B cell (primary cell): Measurements from ENCODE around the gene CDK5RAP1. TPM values are rescaled to one million over a fixed set of nuclear protein-coding genes. Genes with fewer than 3 reads are reported as not detected.
A peak's percentile ranks its signal among the peaks of the same experiment; 100 is the strongest.
"Not testable (repeated sequence)": the region's sequence is repeated elsewhere in the genome, so short reads cannot be mapped to it uniquely, and the experiment has no call there.

Experiments used
- ATAC-seq: fragments of 200-7000 bp; cut with Tn5 transposase; one replicate; pipeline ENCODE4 v1.10.0; 2021; ENCODE audit warnings: low read depth, mild to moderate bottlenecking, moderate number of reproducible peaks, moderate library complexity
- CTCF ChIA-PET: fragments of 350-600 bp; sonication (Branson Sonifier 250); formaldehyde crosslinking; loops from one replicate; lab custom pipeline; 2021; ENCODE audit warnings: antibody characterized with exemption, inconsistent platforms; lab: Charles Lee
- POLR2A ChIA-PET: fragments of 350-600 bp; sonication (Branson Sonifier 250); formaldehyde crosslinking; loops from one replicate; lab custom pipeline; 2021; ENCODE audit warnings: antibody characterized with exemption; lab: Charles Lee
- DNase-seq: peaks from one replicate; pipeline ENCODE4 v3.0.0; 2013
- H2AFZ ChIP-seq: 2 replicates; pipeline ENCODE4 v1.6.1; 2012; ENCODE audit warnings: mild to moderate bottlenecking, low read depth, low read length; ENCODE audit not compliant: insufficient read depth, poor library complexity, severe bottlenecking
- H3K27ac ChIP-seq, 2 donors: 1 replicate in 1 of 2; 2 replicates in 1 of 2; pipeline ENCODE4 v1.5.1; 2012 to 2013; ENCODE audit warnings: low read length in 2 of 2, mild to moderate bottlenecking in 2 of 2, moderate library complexity in 1 of 2
- H3K27me3 ChIP-seq, 4 experiments: fragments of 200-600 bp in 1 of 4; sonication (generic) in 1 of 4; replicated peaks in 1 of 4; 1 replicate in 2 of 4; 2 replicates in 2 of 4; pipeline versions ENCODE4 v1.6.1 to v1.7.0; 2013 to 2016; ENCODE audit warnings: low read length in 3 of 4, mild to moderate bottlenecking in 2 of 4, mixed read lengths in 1 of 4, moderate library complexity in 1 of 4; ENCODE audit not compliant: insufficient read depth in 4 of 4, control insufficient read depth in 3 of 4; ENCODE audit errors: control extremely low read depth in 1 of 4
- H3K36me3 ChIP-seq, 2 experiments: replicated peaks in 1 of 2; 1 replicate in 1 of 2; 2 replicates in 1 of 2; pipeline versions ENCODE4 v1.6.1 to v1.7.1; 2013; ENCODE audit warnings: low read length in 1 of 2; ENCODE audit not compliant: insufficient read depth in 2 of 2, control insufficient read depth in 1 of 2; ENCODE audit errors: control extremely low read depth in 1 of 2, extremely low read depth in 1 of 2
- H3K4me1 ChIP-seq, 2 donors: fragments of 200-600 bp in 1 of 2; sonication (generic) in 1 of 2; 1 replicate in 1 of 2; 2 replicates in 1 of 2; pipeline versions ENCODE4 v1.5.1 to v1.6.1; 2013 to 2017; ENCODE audit warnings: low read length in 2 of 2; ENCODE audit not compliant: control insufficient read depth in 2 of 2, insufficient read depth in 2 of 2
- H3K4me2 ChIP-seq: replicated peaks from 2 replicates; pipeline ENCODE3; 2012; ENCODE audit warnings: mild to moderate bottlenecking, low read depth, low read length; ENCODE audit not compliant: poor library complexity, severe bottlenecking
- H3K4me3 ChIP-seq, 5 experiments: fragments of 200-600 bp in 1 of 5; sonication (generic) in 1 of 5; 1 replicate in 3 of 5; 2 replicates in 2 of 5; pipeline versions ENCODE4 v1.5.1 to v1.7.0; 2011 to 2016; ENCODE audit warnings: low read length in 4 of 5, mild to moderate bottlenecking in 4 of 5, low read depth in 2 of 5, control low read depth in 1 of 5, moderate library complexity in 1 of 5; ENCODE audit not compliant: insufficient read depth in 1 of 5; ENCODE audit errors: control extremely low read depth in 1 of 5, extremely low read depth in 1 of 5
- H3K79me2 ChIP-seq: fragments of 200-600 bp; sonication (generic); one replicate; pipeline ENCODE4 v1.6.0; 2016; ENCODE audit warnings: low read length; ENCODE audit not compliant: control insufficient read depth, insufficient read depth
- H3K9ac ChIP-seq: fragments of 200-600 bp; sonication (generic); 2 replicates; pipeline ENCODE4 v1.6.1; 2017; ENCODE audit warnings: mild to moderate bottlenecking, low read length, moderate library complexity
- H3K9me3 ChIP-seq, 3 donors: one replicate each; pipeline versions ENCODE4 v1.6.1 to v1.7.1; 2013; ENCODE audit warnings: low read length in 2 of 3; ENCODE audit not compliant: control insufficient read depth in 2 of 3, insufficient read depth in 1 of 3; ENCODE audit errors: control extremely low read depth in 1 of 3
- H4K20me1 ChIP-seq: 2 replicates; pipeline ENCODE4 v1.6.0; 2012; ENCODE audit warnings: mild to moderate bottlenecking, low read length; ENCODE audit not compliant: insufficient read depth, control insufficient read depth, poor library complexity, severe bottlenecking
- H3K27ac Mint-ChIP-seq: one replicate; pipeline ENCODE4 v1.8.0; 2021; ENCODE audit warnings: mixed read lengths
- H3K27me3 Mint-ChIP-seq: one replicate; pipeline ENCODE4 v1.8.0; 2021; ENCODE audit warnings: mixed read lengths
- H3K4me1 Mint-ChIP-seq: one replicate; pipeline ENCODE4 v1.8.0; 2021; ENCODE audit warnings: mixed read lengths
- H3K4me3 Mint-ChIP-seq: one replicate; pipeline ENCODE4 v1.8.0; 2021; ENCODE audit warnings: mixed read lengths
- H3K9me3 Mint-ChIP-seq: one replicate; pipeline ENCODE4 v1.8.0; 2022; ENCODE audit warnings: mixed read lengths; ENCODE audit not compliant: insufficient read depth
- CTCF ChIP-seq: fragments of 200-600 bp; IDR thresholded peaks from one replicate; pipeline ENCODE4 v1.8.0; 2022; ENCODE audit warnings: antibody characterized with exemption, mild to moderate bottlenecking
- EZH2 ChIP-seq: IDR thresholded peaks from 2 replicates; pipeline ENCODE4 v1.6.1; 2012; ENCODE audit warnings: borderline replicate concordance, low read depth, mild to moderate bottlenecking, moderate library complexity, low read length; ENCODE audit not compliant: insufficient read depth, poor library complexity, severe bottlenecking
- WGBS: methylation state at CpG from one replicate; pipeline ENCODE4 v1.1.5; 2013; ENCODE audit warnings: missing lambda C conversion rate; ENCODE audit not compliant: insufficient coverage; 5-methylcytosine and 5-hydroxymethylcytosine counted together
- intact Hi-C: fragments of 100-400 bp; cut with micrococcal nuclease; formaldehyde crosslinking; loops from one replicate; pipeline ENCODE4 v1.10.0; 2022
- polyA plus RNA-seq: library from polyadenylated mRNA; depleted of rRNA; stranded (reverse); fragments of >200 nt; gene quantifications from 2 replicates; pipeline ENCODE4 v1.2.3, GENCODE V29; 2012
- total RNA-seq, 2 donors: library from RNA; stranded (reverse); fragments of 120-200 nt in 1 of 2; gene quantifications; 1 replicate in 1 of 2; 2 replicates in 1 of 2; pipeline versions ENCODE4 v1.2.3 to v1.2.4, GENCODE V29; 2013 to 2022

The CDK5RAP1 gene
- total and polyA plus RNA-seq, 2 donors (not counting 1 experiment from before 2014, with no cell fraction given) = 50.4 to 60.5 TPM

DNA sequence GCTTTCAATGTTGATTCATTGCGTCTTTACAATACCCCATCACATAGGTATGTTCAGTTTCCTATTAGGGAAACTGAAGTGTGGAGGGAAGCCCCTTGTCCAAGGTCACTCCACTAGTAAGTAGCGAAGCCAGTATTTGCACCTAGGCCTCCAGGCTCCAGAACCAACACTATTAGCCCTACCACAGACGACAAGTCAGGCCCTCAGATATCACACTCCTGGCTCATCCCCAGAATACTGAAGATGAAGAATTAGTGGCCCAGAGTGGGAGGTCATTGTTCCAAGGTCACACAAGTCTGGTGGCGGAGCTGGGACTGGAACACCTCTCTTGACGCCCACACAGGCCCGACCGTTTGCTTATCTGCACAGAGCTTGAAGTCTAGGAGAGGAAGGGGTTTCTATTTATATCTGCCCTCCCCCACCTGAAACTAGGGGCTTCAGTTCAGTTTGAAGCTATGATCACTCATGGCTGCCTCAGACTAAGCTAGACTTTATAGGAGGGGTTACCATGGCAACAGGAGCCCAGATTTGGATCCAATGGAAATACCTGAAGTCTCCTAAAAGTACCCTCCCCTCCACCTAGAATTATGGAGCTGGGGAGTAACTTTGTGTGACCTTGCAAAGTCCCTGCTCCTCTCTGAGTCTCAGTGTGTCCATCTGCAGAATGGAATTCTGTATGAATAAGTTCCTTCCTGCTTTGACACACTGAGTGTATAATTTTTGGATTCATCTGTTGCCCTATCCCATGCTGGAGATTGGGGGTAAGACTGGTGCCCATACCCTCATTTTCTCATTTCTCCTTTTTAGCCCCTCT, 40.0 kb upstream of the CDK5RAP1 start:
- Mint-ChIP-seq H3K4me3 (peak overlapping the region; percentile 64), H3K27ac (no peak overlapping the region), H3K9me3 (no peaks in the 10 kb centered on the region), H3K27me3 (no peaks in the 10 kb centered on the region), H3K4me1 (peaks cover 31% of the 10 kb centered on the region)
- no peaks in the 10 kb centered on the region for H3K9me3 ChIP-seq
- no CpG with 5 or more reads among the region's 7 CpGs for WGBS
- ChIA-PET CTCF (interaction anchor here (0.7 to 1.7 kb wide), 3 partner anchors 25 to 298 kb away, joined by 3 to 4 read pairs (median 3); no protein-coding TSS in a partner anchor), POLR2A (no interaction called here)
- H3K79me2 ChIP-seq = no peaks in the 10 kb centered on the region
- H3K27me3 ChIP-seq = no peaks in the 10 kb centered on the region
- TF ChIP-seq EZH2 (no peak), CTCF (no peak)
- DNase-seq (no peak), ATAC-seq (no peak)
- H3K27ac ChIP-seq = no peak overlapping the region
- no peak overlapping the region for H3K9ac ChIP-seq
- no peaks in the 10 kb centered on the region for H4K20me1 ChIP-seq
- no peak overlapping the region for H3K4me3 ChIP-seq
- H3K36me3 ChIP-seq = no peaks in the 10 kb centered on the region
- H3K4me1 ChIP-seq = peaks cover 13 to 23% of the 10 kb centered on the region in 2 donors
- intact Hi-C loops = loop anchor here (5.0 kb wide), 1 partner anchor 671 kb away; the partner anchor contains the start of gene EIF2S2
- H2AFZ ChIP-seq = no peak overlapping the region
- no peak overlapping the region for H3K4me2 ChIP-seq

- H3K27me3 ChIP-seq, H3K27ac Mint-ChIP-seq, H3K9ac ChIP-seq, H3K9me3 Mint-ChIP-seq, H3K36me3 ChIP-seq, ATAC-seq, H4K20me1 ChIP-seq, H3K4me3 ChIP-seq, H3K4me3 Mint-ChIP-seq, POLR2A ChIA-PET, H3K27ac ChIP-seq, H3K4me2 ChIP-seq, H3K27me3 Mint-ChIP-seq, DNase-seq, H3K79me2 ChIP-seq, H3K9me3 ChIP-seq, H2AFZ ChIP-seq: not testable (repeated sequence)
- intact Hi-C loops = loop anchor here (5.0 kb wide), 1 partner anchor 672 kb away; the partner anchor contains the start of gene EIF2S2
- CTCF ChIA-PET = interaction anchor here (1.7 kb wide), 1 partner anchor 24 kb away, joined by 4 read pairs; no protein-coding TSS in a partner anchor
- 86% methylated on average over 7 of the region's 7 CpGs for WGBS
- peaks cover 13 to 23% of the 10 kb centered on the region in 2 donors for H3K4me1 ChIP-seq
- H3K4me1 Mint-ChIP-seq = peaks cover 29% of the 10 kb centered on the region
Measured at GRCh38 chr20:33440562-33440961, 39.2 kb upstream of the CDK5RAP1 start.
